Right renal pelvis (tissue), 4 donors: ENCODE measurements around the gene NBAS. TPM values are rescaled to one million over a fixed set of nuclear protein-coding genes. Genes with fewer than 3 reads are reported as not detected.
"Not testable (repeated sequence)": the region's sequence is repeated elsewhere in the genome, so short reads cannot be mapped to it uniquely, and the experiment has no call there.

Experiments
- DNase-seq, 4 donors: peaks; one replicate each; pipeline ENCODE4 v3.0.0-alpha.2; 2013; ENCODE audit warnings: low read depth in 4 of 4, low spot score in 3 of 4, missing footprints in 1 of 4
- polyA plus RNA-seq, 4 donors: library from polyadenylated mRNA; unstranded; fragments of 120-200 nt; gene quantifications; one replicate each; pipeline ENCODE4 v1.2.1, GENCODE V29; 2013; ENCODE audit not compliant: insufficient read length in 4 of 4

The NBAS gene
- polyA plus RNA-seq, 4 donors, result 49.6 to 58.1 (median 56.3) TPM

DNA sequence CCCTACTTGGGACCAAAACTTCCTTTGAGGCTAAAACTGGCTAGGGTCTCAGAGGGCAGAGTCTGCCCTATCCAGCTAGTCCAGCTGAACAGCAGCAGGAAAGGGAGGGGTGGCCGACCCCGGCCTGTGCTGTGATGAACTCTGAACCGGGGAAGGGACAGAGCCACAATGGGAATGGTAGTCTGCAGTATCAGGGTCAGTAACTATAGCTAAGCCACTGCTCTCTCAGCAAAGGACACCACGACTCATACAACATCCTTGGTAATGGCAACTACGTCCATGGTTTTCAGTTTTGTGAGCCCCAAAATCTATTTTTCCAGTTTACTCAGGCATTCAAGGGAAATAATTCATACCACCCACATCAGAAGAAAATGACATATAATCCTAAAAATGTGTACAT is 75.2 kb downstream of the NBAS start:
- no peak for DNase-seq

DNA sequence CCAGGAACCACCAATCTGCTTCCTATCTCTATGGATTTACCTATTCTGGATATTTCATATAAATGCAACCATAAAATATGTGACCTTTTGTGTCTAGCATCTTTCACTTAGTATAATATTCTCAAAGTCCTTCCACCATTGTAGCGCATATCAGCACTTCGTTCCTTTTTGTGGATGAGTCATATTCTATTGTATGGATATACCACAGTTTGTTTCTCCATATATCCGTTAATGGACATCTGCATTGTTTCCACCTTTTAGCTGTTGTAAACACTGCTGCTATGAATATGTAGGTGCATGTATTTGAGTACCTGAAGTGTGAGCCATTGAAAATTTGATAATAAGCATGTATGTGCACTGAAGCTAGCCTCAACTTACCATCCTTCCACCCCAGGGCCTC is 80.1 kb downstream of the NBAS start:
- DNase-seq, result no peak

DNA sequence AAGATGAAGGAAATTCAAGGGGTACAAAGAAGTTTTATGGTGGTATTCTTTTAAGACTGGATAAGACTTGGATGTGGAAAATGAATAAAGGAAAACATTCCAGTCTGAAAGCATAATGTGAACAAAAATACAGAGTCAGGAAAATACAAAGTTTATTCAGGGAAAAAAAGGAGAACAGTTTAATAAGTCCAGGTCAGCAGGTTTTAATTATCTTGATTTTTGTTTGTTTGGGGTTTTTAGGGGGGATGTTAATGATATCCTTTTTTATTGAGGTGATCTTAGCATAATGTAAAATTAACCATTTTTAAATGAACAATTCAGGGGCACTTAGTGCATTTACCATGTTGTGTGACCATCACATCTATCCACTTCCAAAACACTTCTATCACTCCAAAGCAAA is 80.6 kb downstream of the NBAS start:
- DNase-seq, result no peak

DNA sequence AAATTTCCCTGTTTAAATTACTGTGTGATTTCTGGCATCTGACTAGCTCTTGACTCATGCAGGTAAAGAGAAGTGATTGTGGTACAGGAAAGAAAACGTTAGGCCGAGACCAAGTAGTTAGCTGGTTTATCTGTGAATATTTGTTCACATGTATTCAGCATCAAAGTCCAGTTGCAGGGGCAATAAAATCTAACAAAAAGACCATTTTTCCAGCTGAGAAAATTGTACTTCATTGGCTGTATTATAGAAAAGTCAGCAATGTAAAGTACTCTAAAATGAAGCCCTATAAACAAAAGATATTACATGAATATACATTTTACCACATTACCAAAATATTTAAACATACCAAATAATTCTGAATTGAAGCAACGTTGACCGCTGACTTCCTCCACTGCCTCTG is 88.3 kb downstream of the NBAS start:
- DNase-seq, result no peak

DNA sequence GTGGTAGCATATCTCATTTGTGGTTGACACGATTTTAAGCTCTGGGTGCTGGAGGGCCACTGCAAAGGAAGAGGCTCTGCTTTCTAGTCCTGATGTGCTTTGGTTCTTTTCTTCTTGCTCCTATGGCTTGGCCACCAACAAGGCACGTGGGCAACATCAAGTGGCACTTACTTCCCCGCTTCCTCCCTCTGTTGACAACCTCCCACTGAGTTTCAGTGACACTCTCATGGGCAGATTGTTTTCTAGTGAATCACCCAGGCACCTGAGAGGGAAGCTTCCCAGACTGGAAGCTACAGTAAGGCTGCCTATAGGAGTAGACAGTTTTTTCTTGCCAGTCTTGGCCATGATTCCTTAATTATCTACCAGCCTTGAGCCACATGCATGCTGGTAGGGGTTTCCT is 89.0 kb downstream of the NBAS start:
- no peak for DNase-seq

DNA sequence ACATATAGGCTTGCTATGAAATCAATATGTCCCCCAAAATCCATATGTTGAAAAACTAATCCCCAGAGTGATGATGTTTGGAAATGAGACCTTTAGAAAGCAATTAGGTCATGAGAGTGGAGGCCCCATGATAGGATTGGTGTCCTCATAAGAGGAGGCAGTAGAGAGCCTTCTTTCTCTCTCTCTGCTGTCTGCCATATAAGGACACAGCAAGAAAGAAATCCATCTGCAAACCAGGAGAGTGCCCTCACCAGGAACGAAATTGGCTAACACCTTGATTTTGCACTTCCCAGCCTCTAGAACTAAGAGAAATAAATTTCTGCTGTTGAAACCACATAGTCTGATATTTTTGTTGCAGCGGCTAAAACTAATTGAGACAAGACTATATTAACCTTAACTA is 89.5 kb downstream of the NBAS start:
- no peak for DNase-seq

DNA sequence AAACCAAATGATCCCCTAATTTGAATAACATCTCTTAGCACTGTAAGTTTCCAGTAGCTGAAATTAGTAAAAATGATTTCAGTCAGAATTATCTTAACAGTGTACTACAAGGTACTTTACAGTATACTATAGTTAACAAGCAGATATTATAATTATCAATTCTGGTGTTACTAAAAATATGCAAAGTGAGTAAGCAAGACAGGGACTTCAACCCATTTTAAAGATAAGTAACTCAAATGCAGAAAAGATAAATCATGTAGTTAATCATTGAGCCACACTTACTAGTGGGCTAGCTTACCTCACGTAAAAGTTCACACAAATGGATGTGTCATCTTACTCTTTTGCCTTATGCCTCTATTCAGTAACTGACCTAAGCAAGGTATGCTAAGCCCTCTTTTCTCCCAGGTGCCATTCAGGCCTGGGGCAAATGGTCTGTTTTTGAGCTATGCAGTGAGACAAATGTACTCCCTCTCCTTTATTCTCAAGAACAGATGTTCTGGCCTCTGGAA is 101.0 kb downstream of the NBAS start:
- DNase-seq, result no peak

DNA sequence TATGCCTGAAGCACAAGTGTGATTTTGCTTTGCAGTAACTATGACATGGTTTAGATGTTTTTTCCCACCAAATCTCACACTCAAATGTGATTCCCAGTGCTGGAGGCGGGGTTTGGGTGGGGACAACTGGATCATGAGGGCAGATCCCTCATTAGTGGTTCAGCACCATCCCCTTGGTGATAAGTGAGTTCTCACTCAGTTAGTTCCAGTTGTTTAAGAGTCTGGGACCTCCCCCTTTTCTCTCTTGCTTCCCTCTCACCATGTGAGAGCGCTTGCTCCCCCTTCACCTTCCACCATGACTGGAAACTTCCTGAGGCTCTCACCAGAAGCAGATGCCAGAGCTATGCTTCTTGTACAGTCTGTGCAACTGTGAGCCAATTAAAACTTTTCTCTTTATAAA is 102.9 kb downstream of the NBAS start:
- DNase-seq, result no peak

DNA sequence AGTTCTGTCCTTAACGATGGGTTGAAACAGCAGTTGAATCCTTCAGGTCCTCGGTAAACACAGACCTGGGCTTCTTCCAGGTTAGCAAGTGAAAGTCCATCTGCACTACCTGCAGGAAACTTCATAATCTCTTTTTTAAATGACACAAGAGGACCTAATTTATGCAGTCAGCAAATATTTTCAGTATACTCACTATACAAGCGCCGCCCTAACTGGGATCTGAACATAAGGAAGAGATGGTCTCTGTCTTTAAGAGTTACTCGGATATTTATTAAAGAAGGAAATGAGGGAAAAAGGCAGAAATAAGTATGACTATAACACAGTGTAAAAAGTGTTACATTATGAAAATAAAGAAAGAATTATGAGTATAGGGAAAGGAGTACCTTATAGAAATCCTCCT is 103.3 kb downstream of the NBAS start:
- DNase-seq, result no peak

DNA sequence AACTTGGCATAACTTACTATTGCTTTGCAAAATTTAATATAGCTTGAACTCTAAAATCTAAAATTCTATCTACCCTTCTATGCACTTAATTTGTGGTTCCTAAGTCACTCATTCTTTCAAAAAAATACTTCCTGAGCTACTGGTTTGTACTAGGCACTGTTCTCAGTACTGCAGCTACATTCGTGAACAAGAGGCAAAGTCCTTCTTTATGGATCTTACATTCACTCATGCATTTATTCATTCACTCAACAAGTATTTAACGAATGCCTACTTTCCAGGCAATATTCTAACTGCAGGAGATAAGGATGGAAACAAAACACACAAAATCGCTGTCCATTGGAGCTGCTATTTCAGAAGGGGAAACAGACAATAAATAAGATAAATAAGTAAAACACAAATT is 104.8 kb downstream of the NBAS start:
- no peak for DNase-seq

DNA sequence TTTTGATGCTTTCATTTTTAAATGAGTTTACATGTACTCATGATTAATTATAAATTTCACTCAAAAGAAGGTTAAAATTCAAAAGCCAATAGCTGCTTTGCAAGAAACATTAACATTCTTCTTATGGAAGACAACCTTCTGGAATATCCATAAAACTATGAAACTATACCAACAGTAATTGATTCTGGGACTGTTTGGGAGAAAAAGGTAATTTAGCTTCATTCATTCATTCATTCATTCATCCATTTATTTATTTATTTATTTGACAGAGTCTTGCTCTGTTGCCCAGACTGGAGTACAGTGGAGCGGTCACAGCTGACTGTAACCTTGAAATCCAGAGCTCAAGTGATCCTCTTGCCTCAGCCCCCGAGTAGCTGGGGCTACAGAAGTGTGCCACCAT is 110.3 kb downstream of the NBAS start:
- no peak for DNase-seq

DNA sequence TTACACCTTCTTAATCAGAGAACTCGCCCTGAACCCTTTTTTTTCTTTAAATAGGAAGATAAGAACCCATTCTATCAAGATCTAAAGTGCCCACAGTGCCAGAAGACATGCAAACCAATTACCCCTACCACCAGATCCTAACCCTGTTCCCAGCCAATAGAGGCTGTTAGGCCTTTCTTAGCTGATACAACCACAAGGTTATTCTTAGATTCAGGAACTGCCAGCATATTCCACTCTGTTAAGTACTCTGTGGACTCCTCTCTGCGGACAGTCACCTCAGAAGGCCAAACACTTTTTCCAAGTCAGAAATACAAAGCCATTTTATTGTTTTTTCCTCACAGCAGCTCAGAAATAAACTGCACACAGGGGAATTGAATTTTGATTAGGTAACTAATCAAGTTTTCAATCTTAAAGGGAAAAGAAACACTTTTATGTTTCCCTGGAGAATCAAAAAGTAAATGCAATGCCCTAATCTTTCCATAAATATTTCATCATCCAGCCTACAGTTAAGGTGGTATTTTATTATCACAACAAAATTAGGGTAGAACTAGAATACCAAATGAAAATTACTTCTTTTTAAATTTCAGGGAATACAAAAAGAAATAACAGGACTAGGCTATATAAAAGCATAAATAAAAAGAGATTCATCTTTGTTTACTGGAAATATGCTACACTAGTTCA is 111.4 kb downstream of the NBAS start:
- no peak for DNase-seq

DNA sequence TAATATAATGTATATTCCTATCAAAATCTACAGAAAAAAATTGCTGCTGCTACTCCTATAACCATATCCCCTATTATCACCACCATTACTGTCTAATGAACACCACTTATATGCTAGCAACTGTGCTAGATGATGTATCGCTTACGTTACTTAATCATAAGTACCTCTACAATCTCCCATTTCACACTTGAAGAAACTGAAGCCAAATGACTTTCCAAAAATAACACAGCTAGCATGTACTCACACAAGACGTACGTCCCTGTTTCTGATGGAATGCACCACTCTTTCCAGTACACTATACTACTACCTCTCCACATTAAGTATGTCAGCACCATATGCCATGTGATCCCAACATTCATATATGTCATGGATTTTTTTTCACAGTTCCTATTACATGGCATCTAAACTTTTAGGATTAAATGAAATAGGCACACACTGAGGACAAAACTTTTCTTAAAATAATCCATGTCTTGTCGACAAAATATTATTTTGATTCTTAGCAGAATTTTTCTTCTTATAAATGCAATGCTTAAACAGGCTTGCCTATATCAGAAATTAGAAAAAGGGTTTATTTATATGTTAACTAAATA is 112.8 kb downstream of the NBAS start:
- no peak for DNase-seq

DNA sequence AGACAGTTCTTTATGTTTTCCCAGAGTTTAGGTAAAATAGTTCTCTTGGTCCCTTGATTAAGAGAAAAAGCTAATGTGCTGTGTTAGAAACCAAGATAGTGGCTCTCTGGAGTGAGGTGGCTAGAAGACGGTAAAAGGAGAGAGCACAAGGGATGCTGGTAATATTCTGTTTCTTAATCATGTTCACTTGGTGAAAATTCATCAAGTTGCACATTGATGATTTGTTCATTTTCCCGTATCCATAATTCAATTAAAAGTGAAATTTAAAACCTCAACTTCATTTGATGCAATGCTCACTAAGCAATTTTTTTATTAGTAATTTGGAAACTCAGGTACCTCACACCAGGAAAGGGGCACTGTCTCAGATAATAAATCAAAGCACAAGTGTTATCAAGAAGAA is 113.8 kb downstream of the NBAS start:
- DNase-seq, result no peak

DNA sequence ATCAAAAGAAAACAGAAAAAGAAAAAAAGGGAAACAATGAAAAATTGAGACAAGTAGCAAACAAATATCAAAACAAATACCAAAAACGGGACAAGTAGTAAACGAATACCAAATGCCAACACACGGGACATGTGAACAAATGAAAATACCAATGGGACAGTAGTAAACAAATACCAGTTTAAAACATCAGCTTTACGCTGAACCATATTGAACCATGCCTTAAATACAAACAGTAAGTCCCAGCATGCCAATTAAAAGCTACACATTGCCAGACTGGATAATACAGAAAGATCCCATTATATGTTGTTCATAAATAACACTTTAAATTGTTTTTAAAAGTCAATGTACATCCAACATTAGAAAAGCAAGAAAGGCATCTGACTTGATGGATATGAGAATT is 114.2 kb downstream of the NBAS start:
- no peak for DNase-seq

DNA sequence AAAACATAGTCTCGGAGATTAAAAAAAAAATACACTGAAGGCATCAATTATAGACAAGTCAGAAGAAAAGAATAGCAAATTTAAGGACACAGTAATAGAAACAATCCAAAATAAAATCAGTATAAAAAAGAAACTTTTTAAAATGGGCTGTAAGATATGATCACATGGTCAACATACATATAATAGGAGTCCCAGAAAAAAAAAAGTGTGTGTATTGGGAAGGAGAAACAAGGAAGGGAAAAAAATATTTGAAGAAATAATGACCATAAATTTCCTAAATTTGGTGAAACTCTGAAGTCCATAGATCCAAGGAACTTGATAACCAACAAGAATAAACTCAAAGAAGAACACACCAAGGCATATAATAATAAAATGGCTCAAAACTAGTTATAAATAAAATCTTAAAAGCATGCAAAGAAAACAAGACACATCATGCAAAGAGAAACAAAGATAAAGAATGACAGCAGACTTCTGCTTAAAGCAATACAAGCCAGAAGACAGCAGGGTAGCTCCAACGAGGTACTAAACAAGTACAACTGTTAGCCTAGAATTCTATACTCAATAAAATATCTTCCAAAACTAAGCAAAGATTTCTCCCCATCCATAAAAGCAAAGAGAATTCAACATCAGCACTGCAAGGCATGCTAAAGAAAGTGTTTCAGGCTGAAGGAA is 115.1 kb downstream of the NBAS start:
- DNase-seq, result no peak

DNA sequence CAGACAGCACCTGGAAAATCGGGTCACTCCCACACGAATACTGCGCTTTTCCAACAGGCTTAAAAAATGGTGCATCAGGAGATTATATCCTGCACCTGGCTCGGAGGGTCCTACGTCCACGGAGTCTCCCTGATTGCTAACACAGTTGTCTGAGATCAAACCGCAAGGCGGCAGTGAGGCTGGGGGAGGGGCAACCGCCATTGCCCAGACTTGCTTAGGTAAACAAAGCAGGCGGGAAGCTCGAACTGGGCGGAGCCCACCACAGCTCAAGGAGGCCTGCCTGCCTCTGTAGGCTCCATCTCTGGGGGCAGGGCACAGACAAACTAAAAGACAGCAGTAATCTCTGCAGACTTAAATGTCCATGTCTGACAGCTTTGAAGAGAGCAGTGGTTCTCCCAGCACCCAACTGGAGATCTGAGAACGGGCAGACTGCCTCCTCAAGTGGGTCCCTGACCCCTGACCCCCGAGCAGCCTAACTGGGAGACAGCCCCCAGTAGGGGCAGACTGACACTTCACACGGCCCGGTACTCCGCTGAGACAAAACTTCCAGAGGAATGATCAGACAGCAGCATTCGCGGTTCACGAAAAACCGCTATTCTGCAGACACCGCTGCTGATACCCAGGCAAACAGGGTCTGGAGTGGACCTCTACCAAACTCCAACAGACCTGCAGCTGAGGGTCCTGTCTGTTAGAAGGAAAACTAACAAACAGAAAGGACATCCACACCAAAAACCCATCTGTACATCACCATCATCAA is 121.2 kb downstream of the NBAS start:
- not testable (repeated sequence) for DNase-seq

DNA sequence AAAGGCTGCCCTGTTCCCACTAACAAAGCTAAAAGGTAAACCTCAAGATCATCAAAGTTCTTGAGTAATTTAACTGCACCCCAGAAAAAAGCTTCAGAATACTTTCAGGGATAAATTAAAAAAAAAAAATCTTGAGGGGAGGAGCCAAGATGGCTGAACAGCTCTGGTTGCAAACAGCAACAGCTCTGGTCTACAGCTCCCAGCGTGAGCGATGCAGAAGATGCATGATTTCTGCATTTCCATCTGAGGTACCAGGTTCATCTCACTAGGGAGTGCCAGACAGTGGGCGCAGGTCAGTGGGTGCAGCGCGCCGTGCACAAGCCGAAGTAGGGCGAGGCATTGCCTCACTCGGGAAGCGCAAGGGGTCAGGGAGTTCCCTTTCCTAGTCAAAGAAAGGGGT is 121.8 kb downstream of the NBAS start:
- DNase-seq, result not testable (repeated sequence)

DNA sequence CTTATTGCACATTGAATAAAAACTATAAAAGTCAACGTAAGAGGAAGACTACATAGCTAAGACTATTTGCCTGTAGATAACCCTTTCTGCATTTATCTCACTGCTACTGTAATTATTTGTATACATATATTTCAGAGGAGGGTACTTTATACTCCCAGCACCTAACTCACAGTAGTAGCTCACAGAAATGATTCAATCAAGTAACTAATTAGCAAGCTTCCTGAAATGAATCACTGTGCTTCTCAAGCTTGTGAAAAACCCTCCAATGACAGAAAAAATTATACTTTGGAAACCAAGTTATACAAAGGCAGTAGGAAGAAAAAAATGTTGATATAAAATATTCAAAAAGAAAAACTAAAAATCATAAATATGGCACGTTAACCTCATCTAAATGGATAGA is 124.9 kb downstream of the NBAS start:
- no peak for DNase-seq

DNA sequence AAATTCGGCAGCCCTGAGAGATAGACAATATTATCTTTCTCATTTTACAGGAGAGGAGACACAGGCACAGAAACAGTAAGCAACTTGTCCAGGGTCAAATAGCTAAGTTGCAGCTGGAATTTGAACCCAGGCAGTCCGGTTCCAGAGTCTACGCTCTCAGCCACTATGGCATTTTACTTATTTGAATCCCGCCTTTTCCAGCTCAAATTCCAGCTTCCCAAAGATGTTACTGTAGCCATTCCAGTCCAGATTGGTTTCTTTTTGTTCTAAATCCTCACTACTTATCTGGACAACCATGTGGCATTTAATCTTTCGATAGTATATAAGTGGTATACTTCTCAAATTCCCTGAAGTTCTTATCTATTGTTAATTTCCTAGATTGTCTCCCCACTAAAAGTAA is 125.7 kb downstream of the NBAS start:
- no peak for DNase-seq

DNA sequence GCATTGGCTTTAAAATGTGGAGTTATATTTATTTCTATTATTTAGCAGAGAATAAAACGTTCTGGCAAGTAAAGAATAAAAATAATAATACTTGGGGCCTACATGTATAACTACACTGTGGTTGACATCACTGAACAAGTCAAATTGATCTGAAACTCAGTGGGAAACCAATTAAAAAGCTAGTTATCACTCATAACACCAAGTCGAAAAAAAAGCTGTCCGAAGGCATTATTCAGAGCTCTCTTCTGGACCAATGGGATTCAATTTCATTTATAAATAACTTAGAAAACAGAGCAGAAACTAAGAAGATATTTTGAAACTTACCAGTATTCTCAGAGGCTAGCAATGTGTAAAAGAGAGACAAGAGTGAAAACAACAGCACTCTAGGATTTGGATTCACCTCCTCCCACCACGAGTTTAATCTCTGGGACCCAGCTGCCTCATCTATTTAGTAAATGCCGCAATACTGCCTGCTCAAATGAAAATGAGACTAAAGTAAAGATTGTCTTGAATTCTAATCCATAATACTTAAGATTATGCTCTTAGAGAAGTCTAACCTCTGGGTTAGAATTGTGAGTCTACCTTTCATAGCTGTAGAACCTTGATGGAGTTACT is 128.4 kb downstream of the NBAS start:
- DNase-seq, result no peak
